OCI-LY1 (cell line): ENCODE measurements around the gene GSTM1.
"Not testable (repeated sequence)": the region's sequence is repeated elsewhere in the genome, so short reads cannot be mapped to it uniquely, and the experiment has no call there.

Experiments
- CTCF ChIP-seq: fragments of 200-600 bp; sonication (generic), shearing (Covaris generic); IDR thresholded peaks from 2 replicates; pipeline ENCODE4 v1.5.1; 2017; ENCODE audit warnings: mild to moderate bottlenecking, antibody characterized with exemption, low read length, moderate library complexity, mixed read lengths
- EZH2 ChIP-seq: fragments of 200-600 bp; sonication (generic), shearing (Covaris generic); IDR thresholded peaks from 2 replicates; pipeline ENCODE4 v1.8.0; 2017; ENCODE audit warnings: borderline replicate concordance, mixed run types, mild to moderate bottlenecking, antibody characterized with exemption, low read length, moderate library complexity, mixed read lengths

GRCh38 chr1:109660691-109661026 lies 27.0 kb upstream of the GSTM1 start:
- not testable (repeated sequence) for TF ChIP-seq EZH2, CTCF
